ENCODE data around the gene HLA-DMB. TPM values are rescaled to one million over a fixed set of nuclear protein-coding genes. Genes with fewer than 3 reads are reported as not detected.
A peak's percentile ranks its signal among the peaks of the same experiment; 100 is the strongest.

Gene HLA-DMB
- total and polyA plus RNA-seq, 2 donors, result 71.0 to 110 TPM

DNA sequence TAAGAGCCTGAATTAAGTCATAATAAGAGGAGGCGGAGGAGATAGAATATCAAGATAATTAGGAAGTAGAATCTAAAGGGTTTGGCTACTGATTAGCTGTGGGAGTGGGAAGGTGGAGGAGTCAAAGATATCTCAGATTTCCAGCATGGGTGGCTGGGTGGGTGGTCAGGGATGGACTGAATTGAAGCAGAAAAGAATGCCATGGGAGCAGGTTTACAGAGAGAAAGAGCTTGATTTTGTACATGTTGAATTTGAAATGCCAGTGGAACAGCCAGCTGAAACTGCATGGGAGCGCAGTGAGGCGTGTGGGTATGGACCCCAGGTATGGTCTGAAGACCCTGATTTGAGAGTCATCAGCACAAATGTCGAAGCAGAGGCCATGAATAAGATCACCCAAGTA lies 13.4 kb upstream of the HLA-DMB start:
- no peak for DNase-seq (ENCODE audit: low read depth in 6 of 9, low spot score in 9 of 9)
- H3K36me3 ChIP-seq (ENCODE audit: control insufficient read depth in 2 of 2, insufficient read depth in 2 of 2, low read length in 1 of 2), result no peaks in the 10 kb centered on the region
- H3K9me3 ChIP-seq (ENCODE audit: control insufficient read depth in 2 of 2, insufficient read depth in 1 of 2, low read length in 1 of 2), result no peaks in the 10 kb centered on the region
- peaks cover 6 to 28% of the 10 kb centered on the region in 2 donors for H3K4me1 ChIP-seq (ENCODE audit: control insufficient read depth in 2 of 2, insufficient read depth in 2 of 2, low read length in 2 of 2)
- peak overlapping the region in 1 of 2 donors; percentile 25 for H3K27ac ChIP-seq (ENCODE audit: low read depth in 1 of 2, low read length in 1 of 2)
- no peak overlapping the region for H3K4me3 ChIP-seq (ENCODE audit: low read length in 2 of 2)
- WGBS, result 95% methylated on average over 4 of the region's 4 CpGs
- no peaks in the 10 kb centered on the region for H3K27me3 ChIP-seq (ENCODE audit: control insufficient read depth in 2 of 2, insufficient read depth in 1 of 2, low read length in 1 of 2)

DNA sequence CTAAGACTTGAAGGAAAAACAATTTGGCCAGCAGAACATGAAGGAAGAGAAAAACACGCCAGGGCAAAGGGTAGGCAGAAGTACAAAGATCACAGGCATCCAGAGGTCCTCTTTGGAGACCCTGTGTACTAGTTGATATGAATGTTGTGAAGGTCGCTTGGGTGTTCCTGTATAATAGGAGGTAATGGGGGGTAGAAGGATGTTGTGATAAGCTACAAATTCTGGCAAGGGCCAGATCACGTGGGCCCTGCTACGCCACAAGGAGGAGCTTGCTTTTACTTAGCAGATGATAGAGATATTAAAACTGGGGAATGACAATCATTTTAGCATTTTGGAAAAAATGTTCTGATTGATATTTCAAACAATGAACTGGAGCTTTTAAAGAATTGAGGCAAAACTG lies 12.9 kb upstream of the HLA-DMB start:
- no peak for DNase-seq (ENCODE audit: low read depth in 6 of 9, low spot score in 9 of 9)

DNA sequence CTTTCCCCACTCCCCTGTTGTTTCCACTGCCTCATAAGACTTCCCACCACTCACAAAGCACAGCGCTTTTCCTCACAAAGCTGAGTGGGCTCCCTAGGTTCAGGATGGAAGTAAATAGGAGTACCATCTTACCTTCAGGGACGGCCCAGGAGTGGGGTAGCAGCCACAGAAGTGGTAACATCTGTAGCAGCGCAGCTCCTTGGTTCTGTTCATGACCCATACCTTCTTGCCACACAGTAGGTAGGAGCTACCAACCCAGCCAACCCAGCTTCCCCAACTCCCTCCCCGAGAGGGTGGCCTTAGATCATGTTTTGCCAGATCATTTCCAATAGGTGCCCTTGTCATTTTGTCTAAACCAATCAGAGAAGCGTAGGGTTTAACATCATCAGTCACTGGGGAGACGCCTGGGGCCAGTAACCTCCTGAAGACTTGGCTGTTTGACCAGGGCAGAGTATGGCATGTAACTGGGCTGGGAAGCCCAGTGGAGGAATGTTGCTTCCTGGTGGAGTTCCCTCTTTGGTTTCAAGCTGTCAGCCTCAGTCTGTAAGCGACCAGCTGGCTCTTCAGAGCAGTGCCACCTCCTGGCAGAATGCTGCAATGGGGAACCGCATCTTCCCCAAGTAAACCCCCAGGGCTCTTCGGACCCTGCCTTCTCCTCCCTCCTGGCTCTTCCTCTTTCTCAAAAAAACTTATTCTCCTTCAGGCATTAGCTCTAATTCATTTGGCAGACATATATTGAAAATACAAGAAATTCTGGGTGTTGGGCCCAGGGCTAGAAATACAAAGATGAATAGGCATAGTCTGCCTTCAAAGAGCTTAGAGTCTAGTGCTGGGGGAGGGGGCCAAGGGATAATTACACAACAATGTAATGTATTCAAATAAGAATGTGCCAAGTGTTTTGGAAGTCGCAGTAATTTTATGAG lies 12.2 kb upstream of the HLA-DMB start, which contains the start of gene HLA-DMA:
TSS of gene HLA-DMA (minus strand) at position 281 of the 923 bp plus-strand sequence. CDS start at position 220, 61 bp downstream.
- Histone ChIP-seq H3K4me3 (ENCODE audit: low read length in 2 of 2) (peak within 1 kb of the TSS; percentile 0 to 33), H3K9me3 (ENCODE audit: control insufficient read depth in 2 of 2, insufficient read depth in 1 of 2, low read length in 1 of 2) (no peaks in the 10 kb centered on the region), H3K36me3 (ENCODE audit: control insufficient read depth in 2 of 2, insufficient read depth in 2 of 2, low read length in 1 of 2) (no peaks in the 10 kb centered on the region), H3K27ac (ENCODE audit: low read depth in 1 of 2, low read length in 1 of 2) (peak within 1 kb of the TSS; percentile 3 to 68), H3K27me3 (ENCODE audit: control insufficient read depth in 2 of 2, insufficient read depth in 1 of 2, low read length in 1 of 2) (no peaks in the 10 kb centered on the region), H3K4me1 (ENCODE audit: control insufficient read depth in 2 of 2, insufficient read depth in 2 of 2, low read length in 2 of 2) (peaks cover 6 to 31% of the 10 kb centered on the region in 2 donors)
- peak in 6 of 9 donors; percentile 65 to 90 (median 80) for DNase-seq (ENCODE audit: low read depth in 6 of 9, low spot score in 9 of 9)
- WGBS, result 14% methylated on average over 10 of the region's 10 CpGs

More for the DNA sequence above, 12.9 kb upstream of the HLA-DMB start:
- no peak overlapping the region for H3K27ac ChIP-seq (ENCODE audit: low read depth in 1 of 2, low read length in 1 of 2)
- H3K36me3 ChIP-seq (ENCODE audit: control insufficient read depth in 2 of 2, insufficient read depth in 2 of 2, low read length in 1 of 2), result no peaks in the 10 kb centered on the region
- WGBS, result 90% methylated on average over 4 of the region's 4 CpGs
- no peaks in the 10 kb centered on the region for H3K9me3 ChIP-seq (ENCODE audit: control insufficient read depth in 2 of 2, insufficient read depth in 1 of 2, low read length in 1 of 2)
- H3K27me3 ChIP-seq (ENCODE audit: control insufficient read depth in 2 of 2, insufficient read depth in 1 of 2, low read length in 1 of 2), result no peaks in the 10 kb centered on the region
- peaks cover 6 to 31% of the 10 kb centered on the region in 2 donors for H3K4me1 ChIP-seq (ENCODE audit: control insufficient read depth in 2 of 2, insufficient read depth in 2 of 2, low read length in 2 of 2)
- H3K4me3 ChIP-seq (ENCODE audit: low read length in 2 of 2), result no peak overlapping the region

- DNase-seq (ENCODE audit: low read depth in 6 of 9, low spot score in 9 of 9), result no peak
- Histone ChIP-seq H3K27me3 (ENCODE audit: control insufficient read depth in 2 of 2, insufficient read depth in 1 of 2, low read length in 1 of 2) (no peaks in the 10 kb centered on the region), H3K36me3 (ENCODE audit: control insufficient read depth in 2 of 2, insufficient read depth in 2 of 2, low read length in 1 of 2) (no peaks in the 10 kb centered on the region), H3K9me3 (ENCODE audit: control insufficient read depth in 2 of 2, insufficient read depth in 1 of 2, low read length in 1 of 2) (no peaks in the 10 kb centered on the region), H3K27ac (ENCODE audit: low read depth in 1 of 2, low read length in 1 of 2) (no peak overlapping the region), H3K4me1 (ENCODE audit: control insufficient read depth in 2 of 2, insufficient read depth in 2 of 2, low read length in 2 of 2) (peaks cover 6 to 27% of the 10 kb centered on the region in 2 donors), H3K4me3 (ENCODE audit: low read length in 2 of 2) (no peak overlapping the region)
- 97% methylated on average over 8 of the region's 8 CpGs for WGBS
Measured at GRCh38 chr6:32950449-32950848, 9.6 kb upstream of the HLA-DMB start.

GRCh38 chr6:32950010-32950409 lies 9.2 kb upstream of the HLA-DMB start:
- Histone ChIP-seq H3K4me1 (ENCODE audit: control insufficient read depth in 2 of 2, insufficient read depth in 2 of 2, low read length in 2 of 2) (peaks cover 2 to 27% of the 10 kb centered on the region in 2 donors), H3K36me3 (ENCODE audit: control insufficient read depth in 2 of 2, insufficient read depth in 2 of 2, low read length in 1 of 2) (no peaks in the 10 kb centered on the region), H3K4me3 (ENCODE audit: low read length in 2 of 2) (no peak overlapping the region), H3K27ac (ENCODE audit: low read depth in 1 of 2, low read length in 1 of 2) (no peak overlapping the region), H3K27me3 (ENCODE audit: control insufficient read depth in 2 of 2, insufficient read depth in 1 of 2, low read length in 1 of 2) (no peaks in the 10 kb centered on the region), H3K9me3 (ENCODE audit: control insufficient read depth in 2 of 2, insufficient read depth in 1 of 2, low read length in 1 of 2) (no peaks in the 10 kb centered on the region)
- 93% methylated on average over 3 of the region's 3 CpGs for WGBS
- no peak for DNase-seq (ENCODE audit: low read depth in 6 of 9, low spot score in 9 of 9)

DNA sequence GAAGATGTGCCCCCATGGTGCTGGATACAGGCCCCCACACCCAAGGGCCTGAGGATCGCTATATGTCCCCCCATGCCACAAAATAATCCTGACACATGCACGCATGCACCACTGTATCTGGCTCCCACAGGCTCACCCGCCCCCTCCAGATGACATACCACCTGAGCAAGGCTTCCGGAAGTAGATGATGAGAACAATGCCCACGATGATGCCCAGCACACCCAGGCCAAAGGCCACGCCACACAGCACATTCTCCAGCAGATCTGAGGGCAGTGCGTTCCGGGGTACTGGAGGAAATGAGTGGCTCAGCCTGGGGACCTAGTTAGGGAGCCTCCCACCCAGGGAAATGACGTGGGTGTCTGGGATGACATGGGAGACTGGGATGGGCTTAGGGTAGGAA lies 8.3 kb upstream of the HLA-DMB start:
- no peaks in the 10 kb centered on the region for H3K27me3 ChIP-seq (ENCODE audit: control insufficient read depth in 2 of 2, insufficient read depth in 1 of 2, low read length in 1 of 2)
- H3K9me3 ChIP-seq (ENCODE audit: control insufficient read depth in 2 of 2, insufficient read depth in 1 of 2, low read length in 1 of 2), result no peaks in the 10 kb centered on the region
- H3K4me3 ChIP-seq (ENCODE audit: low read length in 2 of 2), result no peak overlapping the region
- no peak for DNase-seq (ENCODE audit: low read depth in 6 of 9, low spot score in 9 of 9)
- WGBS, result 97% methylated on average over 9 of the region's 9 CpGs
- H3K36me3 ChIP-seq (ENCODE audit: control insufficient read depth in 2 of 2, insufficient read depth in 2 of 2, low read length in 1 of 2), result no peaks in the 10 kb centered on the region
- H3K4me1 ChIP-seq (ENCODE audit: control insufficient read depth in 2 of 2, insufficient read depth in 2 of 2, low read length in 2 of 2), result peaks cover 5 to 33% of the 10 kb centered on the region in 2 donors
- H3K27ac ChIP-seq (ENCODE audit: low read depth in 1 of 2, low read length in 1 of 2), result no peak overlapping the region

DNA sequence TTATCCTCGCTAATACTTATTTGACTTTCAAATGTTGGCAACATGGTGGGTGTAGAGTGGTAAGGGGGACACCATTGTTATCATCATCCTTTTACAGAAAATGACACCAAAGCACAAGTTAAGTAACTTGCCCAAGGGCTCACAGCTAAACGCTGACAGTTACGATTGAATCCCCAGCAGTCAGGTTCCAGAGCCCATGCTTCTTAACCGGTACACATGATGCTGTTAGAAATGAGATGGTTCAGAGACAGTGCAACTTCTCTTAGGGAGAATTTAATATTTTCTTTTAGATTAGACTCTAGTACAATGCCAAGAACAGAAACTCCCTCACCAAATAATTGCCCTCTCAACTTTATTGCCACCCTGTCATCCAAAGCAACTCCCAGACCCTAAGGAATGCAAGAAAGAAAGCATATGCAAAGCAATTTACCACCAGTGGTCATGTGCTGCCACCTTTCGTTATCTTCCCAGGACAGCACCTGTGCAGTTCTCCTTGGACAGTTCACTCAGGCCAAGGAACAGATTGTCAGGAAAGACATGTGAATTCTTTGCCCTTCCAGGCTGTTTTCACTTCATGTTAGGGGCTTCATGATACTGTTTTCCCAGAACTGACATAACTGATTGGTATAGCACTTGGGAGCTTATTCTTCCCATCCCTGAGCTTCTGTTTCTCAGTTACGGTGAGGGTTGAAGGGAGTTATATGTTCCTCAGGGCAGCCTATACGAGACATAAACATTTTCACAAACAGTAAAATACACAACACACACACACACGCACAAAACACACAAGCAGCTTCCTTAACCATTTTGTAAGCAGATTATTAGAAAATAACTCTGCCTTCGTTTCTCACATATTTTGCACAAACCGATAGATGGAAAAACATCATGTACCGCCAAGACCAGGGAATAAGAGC lies 7.0 kb upstream of the HLA-DMB start:
- Histone ChIP-seq H3K27me3 (ENCODE audit: control insufficient read depth in 2 of 2, insufficient read depth in 1 of 2, low read length in 1 of 2) (no peaks in the 10 kb centered on the region), H3K9me3 (ENCODE audit: control insufficient read depth in 2 of 2, insufficient read depth in 1 of 2, low read length in 1 of 2) (no peaks in the 10 kb centered on the region), H3K27ac (ENCODE audit: low read depth in 1 of 2, low read length in 1 of 2) (no peak overlapping the region), H3K4me1 (ENCODE audit: control insufficient read depth in 2 of 2, insufficient read depth in 2 of 2, low read length in 2 of 2) (peaks cover 9 to 40% of the 10 kb centered on the region in 2 donors), H3K36me3 (ENCODE audit: control insufficient read depth in 2 of 2, insufficient read depth in 2 of 2, low read length in 1 of 2) (no peaks in the 10 kb centered on the region), H3K4me3 (ENCODE audit: low read length in 2 of 2) (no peak overlapping the region)
- 89% methylated on average over 11 of the region's 11 CpGs for WGBS
- DNase-seq (ENCODE audit: low read depth in 6 of 9, low spot score in 9 of 9), result peak in 3 of 9 donors; percentile 27 to 64 (median 53)

- H3K4me1 ChIP-seq (ENCODE audit: control insufficient read depth in 2 of 2, insufficient read depth in 2 of 2, low read length in 2 of 2), result peaks cover 9 to 43% of the 10 kb centered on the region in 2 donors
- H3K27me3 ChIP-seq (ENCODE audit: control insufficient read depth in 2 of 2, insufficient read depth in 1 of 2, low read length in 1 of 2), result no peaks in the 10 kb centered on the region
- no peaks in the 10 kb centered on the region for H3K9me3 ChIP-seq (ENCODE audit: control insufficient read depth in 2 of 2, insufficient read depth in 1 of 2, low read length in 1 of 2)
- DNase-seq (ENCODE audit: low read depth in 6 of 9, low spot score in 9 of 9), result no peak
- no peak overlapping the region for H3K4me3 ChIP-seq (ENCODE audit: low read length in 2 of 2)
- H3K36me3 ChIP-seq (ENCODE audit: control insufficient read depth in 2 of 2, insufficient read depth in 2 of 2, low read length in 1 of 2), result no peaks in the 10 kb centered on the region
- H3K27ac ChIP-seq (ENCODE audit: low read depth in 1 of 2, low read length in 1 of 2), result no peak overlapping the region
Measured at GRCh38 chr6:32946893-32947292, 6.1 kb upstream of the HLA-DMB start.

GRCh38 chr6:32945953-32946352 lies 5.1 kb upstream of the HLA-DMB start:
- H3K4me1 ChIP-seq (ENCODE audit: control insufficient read depth in 2 of 2, insufficient read depth in 2 of 2, low read length in 2 of 2), result peaks cover 16 to 51% of the 10 kb centered on the region in 2 donors
- no peak overlapping the region for H3K27ac ChIP-seq (ENCODE audit: low read depth in 1 of 2, low read length in 1 of 2)
- H3K9me3 ChIP-seq (ENCODE audit: control insufficient read depth in 2 of 2, insufficient read depth in 1 of 2, low read length in 1 of 2), result no peaks in the 10 kb centered on the region

More at GRCh38 chr6:32945953-32946352, 5.1 kb upstream of the HLA-DMB start:
- no peak overlapping the region for H3K4me3 ChIP-seq (ENCODE audit: low read length in 2 of 2)
- DNase-seq (ENCODE audit: low read depth in 6 of 9, low spot score in 9 of 9), result no peak
- no peaks in the 10 kb centered on the region for H3K27me3 ChIP-seq (ENCODE audit: control insufficient read depth in 2 of 2, insufficient read depth in 1 of 2, low read length in 1 of 2)
- H3K36me3 ChIP-seq (ENCODE audit: control insufficient read depth in 2 of 2, insufficient read depth in 2 of 2, low read length in 1 of 2), result no peaks in the 10 kb centered on the region
